Suprapubic skin (tissue), 4 donors: Measurements from ENCODE around the gene CAMTA1.

Experiments
- POLR2A ChIP-seq, 2 donors: fragments of 450-650 bp; IDR thresholded peaks; one replicate each; pipeline ENCODE4 v1.6.1; 2017; ENCODE audit warnings: antibody characterized with exemption in 2 of 2, mild to moderate bottlenecking in 2 of 2, moderate library complexity in 2 of 2
- POLR2AphosphoS5 ChIP-seq, 3 donors: sonication (generic); formaldehyde crosslinking; IDR thresholded peaks; one replicate each; pipeline ENCODE4 v1.6.1; 2017; ENCODE audit warnings: antibody characterized with exemption in 3 of 3

GRCh38 chr1:6907201-6907600 is 121.9 kb downstream of the CAMTA1 start:
- TF ChIP-seq POLR2A (IDR thresholded peaks at IDR 0.05) (no peak), POLR2AphosphoS5 (IDR thresholded peaks at IDR 0.05) (no peak)
